ENCODE measurements around the gene STXBP5.

Gene STXBP5

DNA sequence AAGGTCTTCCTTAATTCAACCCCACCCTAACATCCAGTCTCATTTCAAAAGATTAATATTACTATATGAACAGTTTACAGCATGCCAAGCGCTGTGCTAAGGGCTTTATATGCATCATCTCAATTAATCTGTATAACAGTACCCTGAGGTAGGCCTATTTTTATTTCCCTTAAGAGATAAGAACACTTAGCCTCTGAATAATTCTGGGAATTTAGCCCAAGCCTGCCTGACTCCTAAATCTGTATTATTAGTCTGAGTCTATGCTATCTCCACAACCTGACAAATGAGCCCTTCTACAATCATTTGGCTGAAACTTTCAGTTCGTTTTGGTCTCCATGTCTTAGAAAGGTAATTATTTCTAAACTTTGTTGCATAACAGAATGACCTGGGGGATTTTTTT lies 226.6 kb downstream of the STXBP5 start:
- Mint-ChIP-seq H3K4me1 (no peaks in the 10 kb centered on the region), H3K36me3 (no peaks in the 10 kb centered on the region), H3K4me3 (no peak overlapping the region), H3K9me3 (no peaks in the 10 kb centered on the region), H3K27ac (no peak overlapping the region), H3K27me3 (peaks cover 0 to 4% of the 10 kb centered on the region in 2 donors)
- DNase-seq, result no peak
- ATAC-seq (replicated peaks), result no peak

DNA sequence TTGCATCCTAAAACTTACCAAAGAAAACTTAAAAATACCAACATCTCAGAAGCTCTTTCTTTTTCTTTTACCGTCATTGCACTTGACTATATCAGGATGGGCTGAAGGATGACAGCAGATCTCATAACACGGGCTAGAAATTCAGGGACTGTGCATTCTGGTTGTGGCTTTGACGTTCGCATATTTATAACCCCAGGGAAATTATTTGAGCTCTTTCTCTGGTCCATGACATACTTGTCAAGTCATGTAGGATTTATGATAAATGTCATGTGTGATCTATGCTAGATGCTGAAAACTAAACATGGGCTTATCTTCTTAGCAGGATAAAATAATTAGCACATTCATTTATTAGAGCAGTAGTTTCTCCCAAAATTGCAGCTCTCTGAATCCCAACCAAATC lies 229.9 kb downstream of the STXBP5 start:
- Mint-ChIP-seq H3K27ac (no peak overlapping the region), H3K27me3 (peaks cover 0 to 4% of the 10 kb centered on the region in 2 donors), H3K4me1 (no peaks in the 10 kb centered on the region), H3K36me3 (no peaks in the 10 kb centered on the region), H3K4me3 (no peak overlapping the region), H3K9me3 (no peaks in the 10 kb centered on the region)
- ATAC-seq (replicated peaks) (no peak), DNase-seq (no peak)

DNA sequence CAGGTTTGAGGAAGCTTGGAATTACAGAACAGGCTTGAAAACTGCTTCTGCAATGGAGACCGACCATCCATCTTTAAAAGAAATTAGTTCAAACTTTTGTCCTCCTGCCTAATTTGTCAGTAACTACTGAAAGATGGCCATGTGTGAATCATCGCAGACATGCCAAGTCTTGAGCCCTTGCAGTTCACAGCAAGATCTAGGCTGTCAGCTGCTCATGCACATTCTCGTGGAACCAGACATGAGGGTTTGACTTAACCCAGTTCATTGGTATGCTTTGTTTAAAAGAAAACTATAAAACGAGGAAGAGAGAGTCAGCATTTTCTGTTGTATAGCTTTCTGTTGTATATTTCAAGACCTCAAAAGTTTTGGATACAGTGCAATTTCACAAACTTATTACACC lies 230.3 kb downstream of the STXBP5 start:
- ATAC-seq (replicated peaks) (no peak), DNase-seq (no peak)
- H3K27ac Mint-ChIP-seq, result no peak overlapping the region
- no peaks in the 10 kb centered on the region for H3K4me1 Mint-ChIP-seq
- no peak overlapping the region for H3K4me3 Mint-ChIP-seq
- H3K9me3 Mint-ChIP-seq, result no peaks in the 10 kb centered on the region
- peaks cover 0 to 4% of the 10 kb centered on the region in 2 donors for H3K27me3 Mint-ChIP-seq
- H3K36me3 Mint-ChIP-seq, result no peaks in the 10 kb centered on the region

DNA sequence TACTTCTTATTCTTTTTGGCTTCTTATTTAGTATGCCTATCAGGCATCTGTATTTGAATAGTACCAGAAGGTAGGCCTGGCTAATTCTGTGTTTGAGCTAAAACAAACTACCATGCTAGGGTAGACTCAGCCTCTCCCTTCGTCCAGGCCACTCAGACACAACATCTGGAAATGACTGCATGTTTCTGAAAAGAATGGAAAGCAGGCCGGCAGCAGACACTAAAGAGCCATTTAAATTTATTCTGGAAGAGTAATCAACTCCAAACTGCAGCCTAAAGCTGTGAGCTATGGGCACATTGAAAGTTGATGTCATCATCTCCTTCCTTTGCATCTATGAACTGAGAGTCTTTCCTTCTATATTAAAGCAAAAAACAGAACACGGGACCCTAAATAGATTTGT lies 233.4 kb downstream of the STXBP5 start:
- H3K36me3 Mint-ChIP-seq, result no peaks in the 10 kb centered on the region
- no peak for ATAC-seq (replicated peaks)
- H3K9me3 Mint-ChIP-seq, result no peaks in the 10 kb centered on the region
- no peaks in the 10 kb centered on the region for H3K4me1 Mint-ChIP-seq
- no peak overlapping the region for H3K27ac Mint-ChIP-seq
- H3K4me3 Mint-ChIP-seq, result no peak overlapping the region
- no peak for DNase-seq
- H3K27me3 Mint-ChIP-seq, result peaks cover 0 to 4% of the 10 kb centered on the region in 2 donors

DNA sequence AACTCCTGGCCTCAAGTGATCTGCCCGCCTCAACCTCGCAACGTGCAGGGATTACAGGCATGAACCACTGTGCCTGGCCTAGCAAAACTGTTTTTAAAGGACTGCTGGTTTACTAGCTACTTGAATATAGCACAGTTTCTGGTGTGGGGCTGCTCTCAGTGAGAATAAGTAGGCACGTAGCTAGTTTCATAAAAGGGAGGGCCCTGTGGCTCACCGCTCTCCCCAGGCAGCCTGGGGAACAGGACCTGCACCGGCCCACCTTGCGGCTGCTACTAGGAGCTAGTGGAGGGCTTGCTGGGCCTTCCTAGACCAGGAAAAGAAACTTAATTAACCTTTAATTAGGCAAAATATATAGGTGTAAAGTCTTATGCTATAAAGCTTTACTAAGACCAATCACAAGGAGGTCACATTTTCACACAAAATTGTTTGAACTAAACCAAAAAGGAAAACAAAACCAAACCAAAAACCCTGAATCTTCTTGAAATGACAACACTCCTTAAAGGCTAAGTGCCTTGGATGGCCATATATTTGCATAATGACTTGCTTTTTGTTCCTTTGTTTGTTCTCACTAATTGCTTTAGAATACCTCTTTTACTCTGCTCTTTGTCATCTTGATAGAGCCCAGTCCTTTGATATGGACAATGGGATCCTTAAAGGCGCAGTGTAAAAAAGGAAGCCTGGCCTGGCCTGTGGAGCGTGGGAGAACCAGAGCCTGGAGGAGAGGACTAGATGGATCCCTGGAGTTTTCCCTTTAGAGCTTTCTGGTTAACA lies 234.7 kb downstream of the STXBP5 start:
- Mint-ChIP-seq H3K4me3 (no peak overlapping the region), H3K27ac (no peak overlapping the region), H3K36me3 (no peaks in the 10 kb centered on the region), H3K27me3 (no peaks in the 10 kb centered on the region), H3K4me1 (no peaks in the 10 kb centered on the region), H3K9me3 (no peaks in the 10 kb centered on the region)
- ATAC-seq (replicated peaks) (no peak), DNase-seq (no peak)
